ENCODE measurements around the gene SEC23B.

Gene SEC23B

GRCh38 chr20:18548465-18548864 lies 40.7 kb downstream of the SEC23B start:
- in situ Hi-C loops (cut with MboI; ENCODE audit: low pct_unique_long_range_greater_than_20kb, low sequenced_read_pairs, unreplicated experiment) = no loop called here
- no peak for DNase-seq (ENCODE audit: low spot score)
- TF ChIP-seq CTCF (IDR thresholded peaks at IDR 0.05; ENCODE audit: extremely low read depth, insufficient read depth, missing control alignments) = no peak

- in situ Hi-C loops (cut with MboI; ENCODE audit: low pct_unique_long_range_greater_than_20kb, low sequenced_read_pairs, unreplicated experiment) = no loop called here
- TF ChIP-seq CTCF (IDR thresholded peaks at IDR 0.05; ENCODE audit: extremely low read depth, insufficient read depth, missing control alignments) = no peak
- no peak for DNase-seq (ENCODE audit: low spot score)
Observed at GRCh38 chr20:18553746-18554145, 46.0 kb downstream of the SEC23B start.

DNA sequence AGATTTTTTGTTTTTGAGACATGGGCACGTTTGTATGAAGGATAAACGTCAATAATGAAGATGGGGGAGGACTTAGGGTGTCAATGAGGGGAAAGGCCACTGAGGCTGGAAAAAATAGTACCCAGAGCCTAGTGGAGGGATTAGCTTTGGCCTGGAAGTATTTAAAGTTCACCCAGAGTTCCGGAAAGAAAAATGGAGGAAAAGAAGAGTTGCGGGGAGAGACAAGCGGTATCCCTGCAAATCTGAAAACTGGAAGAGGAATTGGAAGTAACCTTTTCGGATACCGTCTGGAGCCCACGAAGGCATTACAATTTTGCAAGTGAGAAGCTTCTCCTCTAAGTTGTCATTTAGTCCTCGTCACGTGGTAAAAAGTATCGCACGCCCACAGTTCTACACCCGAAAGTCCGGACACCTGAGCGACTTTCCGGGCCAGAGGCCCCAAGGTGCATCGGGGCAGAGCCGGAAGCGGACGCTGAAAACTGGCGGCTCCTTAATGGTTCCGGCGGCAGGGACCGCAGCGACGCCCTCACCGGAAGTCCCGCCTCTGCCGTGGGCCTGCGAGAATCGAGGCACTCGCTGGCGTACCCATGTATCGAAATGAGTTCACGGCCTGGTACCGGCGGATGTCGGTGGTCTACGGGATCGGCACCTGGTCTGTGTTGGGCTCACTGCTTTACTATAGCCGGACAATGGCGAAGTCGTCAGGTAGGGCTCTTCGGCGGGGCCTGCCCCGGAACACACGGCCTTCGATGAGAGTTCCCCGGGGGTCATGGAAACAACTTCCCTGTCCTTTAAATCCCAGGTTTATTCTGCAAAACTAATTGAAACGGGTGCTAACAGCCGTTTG lies 59.4 kb downstream of the SEC23B start, which contains the start of gene SMIM26:
Gene SMIM26, plus strand, starts transcription at position 541 of the 847 bp plus-strand sequence. Its CDS starts 47 bp downstream, at position 588.
- in situ Hi-C loops (cut with MboI; ENCODE audit: low pct_unique_long_range_greater_than_20kb, low sequenced_read_pairs, unreplicated experiment) = no loop called here
- no peak for TF ChIP-seq CTCF (IDR thresholded peaks at IDR 0.05; ENCODE audit: extremely low read depth, insufficient read depth, missing control alignments)
- peak; percentile 91 for DNase-seq (ENCODE audit: low spot score)

DNA sequence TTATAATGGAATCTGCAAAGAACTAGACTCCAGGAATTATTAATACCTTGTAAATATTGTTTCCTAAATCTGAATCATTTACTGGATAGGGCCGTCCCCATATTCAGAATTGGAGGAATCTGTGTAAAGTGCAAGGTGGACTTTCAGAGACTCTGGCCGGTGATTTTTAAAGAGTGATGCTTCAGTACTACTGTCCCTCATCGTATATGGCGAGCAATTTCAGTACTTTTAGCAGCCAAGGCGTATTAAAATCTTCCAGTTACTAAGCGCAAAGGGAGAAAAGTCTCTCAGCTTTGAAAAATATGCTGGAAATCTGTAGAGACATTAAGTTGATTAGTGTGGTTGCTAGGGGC lies 60.0 kb downstream of the SEC23B start:
- no peak for DNase-seq (ENCODE audit: low spot score)
- in situ Hi-C loops (cut with MboI; ENCODE audit: low pct_unique_long_range_greater_than_20kb, low sequenced_read_pairs, unreplicated experiment) = no loop called here
- TF ChIP-seq CTCF (IDR thresholded peaks at IDR 0.05; ENCODE audit: extremely low read depth, insufficient read depth, missing control alignments) = no peak

GRCh38 chr20:18571009-18571408 lies 63.3 kb downstream of the SEC23B start:
- no peak for TF ChIP-seq CTCF (IDR thresholded peaks at IDR 0.05; ENCODE audit: extremely low read depth, insufficient read depth, missing control alignments)
- no peak for DNase-seq (ENCODE audit: low spot score)
- in situ Hi-C loops (cut with MboI; ENCODE audit: low pct_unique_long_range_greater_than_20kb, low sequenced_read_pairs, unreplicated experiment) = no loop called here

DNA sequence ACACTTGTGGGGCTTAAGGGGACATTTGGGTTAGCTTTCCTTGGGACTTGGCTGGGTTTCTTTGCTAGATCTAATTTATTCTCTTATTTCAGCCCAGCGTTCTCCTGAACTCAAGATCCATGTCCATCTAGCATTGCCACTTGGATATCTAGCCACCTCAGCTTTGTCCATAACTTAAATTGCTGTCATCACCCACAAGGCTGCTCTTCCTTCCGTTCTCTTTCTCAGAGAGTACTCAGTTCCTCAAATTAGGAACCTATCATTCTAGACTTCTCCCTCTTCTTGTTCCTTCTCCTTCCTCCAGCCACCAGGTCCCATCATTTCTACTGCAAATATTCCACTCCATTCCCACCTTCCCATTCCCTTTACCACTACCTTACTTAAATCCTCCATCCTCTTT lies 63.8 kb downstream of the SEC23B start:
- in situ Hi-C loops (cut with MboI; ENCODE audit: low pct_unique_long_range_greater_than_20kb, low sequenced_read_pairs, unreplicated experiment) = no loop called here
- no peak for TF ChIP-seq CTCF (IDR thresholded peaks at IDR 0.05; ENCODE audit: extremely low read depth, insufficient read depth, missing control alignments)
- DNase-seq (ENCODE audit: low spot score) = no peak
